ENCODE data around the gene ST6GAL1. TPM values are rescaled to one million over a fixed set of nuclear protein-coding genes. Genes with fewer than 3 reads are reported as not detected.
A peak's percentile ranks its signal among the peaks of the same experiment; 100 is the strongest.

Gene ST6GAL1
- total RNA-seq, 1 donor from 2014 or later = 62.6 TPM

GRCh38 chr3:187077537-187077936 lies 147.2 kb downstream of the ST6GAL1 start:
- DNase-seq (ENCODE audit: low spot score) (no peak), ATAC-seq (no peak)
- intact Hi-C loops (cut with DNase I) = no loop called here

GRCh38 chr3:187079090-187080022 lies 149.0 kb downstream of the ST6GAL1 start:
- DNase-seq (ENCODE audit: low spot score) (no peak), ATAC-seq (no peak)
- intact Hi-C loops (cut with DNase I) = no loop called here

GRCh38 chr3:187080799-187081450 lies 150.6 kb downstream of the ST6GAL1 start:
- DNase-seq (ENCODE audit: low spot score) = no peak
- intact Hi-C loops (cut with DNase I) = no loop called here
- ATAC-seq = no peak

GRCh38 chr3:187082758-187083375 lies 152.5 kb downstream of the ST6GAL1 start:
- intact Hi-C loops (cut with DNase I) = no loop called here
- no peak for DNase-seq (ENCODE audit: low spot score)
- ATAC-seq = no peak

- ATAC-seq (no peak), DNase-seq (ENCODE audit: low spot score) (no peak)
- intact Hi-C loops (cut with DNase I) = no loop called here
These were observed 153.8 kb downstream of the ST6GAL1 start for GRCh38 chr3:187084126-187084525.

- no peak for ATAC-seq
- no peak for DNase-seq (ENCODE audit: low spot score)
- intact Hi-C loops (cut with DNase I) = no loop called here
These were observed 154.3 kb downstream of the ST6GAL1 start for GRCh38 chr3:187084580-187084979.

- ATAC-seq (no peak), DNase-seq (ENCODE audit: low spot score) (no peak)
- intact Hi-C loops (cut with DNase I) = no loop called here
These were observed 154.8 kb downstream of the ST6GAL1 start for GRCh38 chr3:187085021-187085666.

GRCh38 chr3:187085933-187086332 lies 155.6 kb downstream of the ST6GAL1 start:
- no peak for ATAC-seq
- DNase-seq (ENCODE audit: low spot score) = no peak
- intact Hi-C loops (cut with DNase I) = no loop called here

- intact Hi-C loops (cut with DNase I) = no loop called here
- no peak for DNase-seq (ENCODE audit: low spot score)
- ATAC-seq = no peak
These were observed 156.5 kb downstream of the ST6GAL1 start for GRCh38 chr3:187086831-187087230.

- DNase-seq (ENCODE audit: low spot score) (no peak), ATAC-seq (no peak)
- intact Hi-C loops (cut with DNase I) = no loop called here
These were observed 158.4 kb downstream of the ST6GAL1 start for GRCh38 chr3:187088701-187089100.

- DNase-seq (ENCODE audit: low spot score) (no peak), ATAC-seq (no peak)
- intact Hi-C loops (cut with DNase I) = no loop called here
These were observed 163.0 kb downstream of the ST6GAL1 start for GRCh38 chr3:187093320-187093719.

- no peak for ATAC-seq
- DNase-seq (ENCODE audit: low spot score) = no peak
- intact Hi-C loops (cut with DNase I) = no loop called here
These were observed 168.7 kb downstream of the ST6GAL1 start for GRCh38 chr3:187098923-187099512.

GRCh38 chr3:187101184-187102072 lies 171.1 kb downstream of the ST6GAL1 start:
- DNase-seq (ENCODE audit: low spot score) (peak; percentile 92), ATAC-seq (peak; percentile 87)
- intact Hi-C loops (cut with DNase I) = no loop called here

- intact Hi-C loops (cut with DNase I) = no loop called here
- ATAC-seq = no peak
- DNase-seq (ENCODE audit: low spot score) = no peak
These were observed 171.8 kb downstream of the ST6GAL1 start for GRCh38 chr3:187102073-187102634.

- intact Hi-C loops (cut with DNase I) = no loop called here
- no peak for DNase-seq (ENCODE audit: low spot score)
- ATAC-seq = no peak
These were observed 172.9 kb downstream of the ST6GAL1 start for GRCh38 chr3:187103251-187103650.

GRCh38 chr3:187104342-187104741 lies 174.0 kb downstream of the ST6GAL1 start:
- ATAC-seq (no peak), DNase-seq (ENCODE audit: low spot score) (no peak)
- intact Hi-C loops (cut with DNase I) = no loop called here

- intact Hi-C loops (cut with DNase I) = no loop called here
- ATAC-seq (peak; percentile 67), DNase-seq (ENCODE audit: low spot score) (no peak)
These were observed 174.6 kb downstream of the ST6GAL1 start for GRCh38 chr3:187104933-187105332.

GRCh38 chr3:187105700-187106099 lies 175.4 kb downstream of the ST6GAL1 start:
- intact Hi-C loops (cut with DNase I) = no loop called here
- DNase-seq (ENCODE audit: low spot score) (no peak), ATAC-seq (no peak)
